OCI-LY7 (cell line): ENCODE data around the gene CNKSR2. TPM values are rescaled to one million over a fixed set of nuclear protein-coding genes. Genes with fewer than 3 reads are reported as not detected.

Source experiments
- BruUV-seq: library from RNA; stranded (reverse); fragments of 400-500 nt; replicated peaks from 2 replicates; lab custom pipeline; 2021; lab: Mats Ljungman, UMichigan
- CTCF ChIA-PET: fragments of 300-600 bp; sonication (Branson Sonifier 250); formaldehyde crosslinking; loops from one replicate; lab custom pipeline; 2022; ENCODE audit warnings: antibody characterized with exemption; ENCODE audit not compliant: unreplicated experiment; lab: Charles Lee
- POLR2A ChIA-PET: fragments of 300-600 bp; sonication (Branson Sonifier 250); formaldehyde crosslinking; loops from one replicate; lab custom pipeline; 2022; ENCODE audit warnings: antibody characterized with exemption; lab: Charles Lee
- DNase-seq: peaks from one replicate; pipeline ENCODE4 v3.0.0-alpha.2; 2015; ENCODE audit warnings: low spot score
- H2AFZ ChIP-seq: fragments of 200-600 bp; sonication (generic), shearing (Covaris generic); 2 replicates; pipeline ENCODE4 v1.6.1; 2014; ENCODE audit warnings: mild to moderate bottlenecking, antibody characterized with exemption, low read length, moderate library complexity
- H3K27ac ChIP-seq: fragments of 200-600 bp; sonication (generic); 2 replicates; pipeline ENCODE4 v1.5.1; 2014; ENCODE audit warnings: mixed run types, low read depth, mild to moderate bottlenecking, moderate library complexity, low read length, inconsistent platforms; ENCODE audit not compliant: poor library complexity, severe bottlenecking
- H3K36me3 ChIP-seq: fragments of 200-600 bp; sonication (generic); 2 replicates; pipeline ENCODE4 v1.6.1; 2014; ENCODE audit warnings: mild to moderate bottlenecking, antibody characterized with exemption, low read length, moderate library complexity, mixed read lengths; ENCODE audit not compliant: insufficient read depth
- H3K4me1 ChIP-seq: fragments of 200-600 bp; sonication (generic); 2 replicates; pipeline ENCODE4 v1.5.1; 2014; ENCODE audit warnings: mild to moderate bottlenecking, low read length; ENCODE audit not compliant: insufficient read depth, poor library complexity, severe bottlenecking
- H3K4me2 ChIP-seq: fragments of 200-600 bp; sonication (generic); 2 replicates; pipeline ENCODE4 v1.6.1; 2014; ENCODE audit warnings: mild to moderate bottlenecking, low read length
- H3K4me3 ChIP-seq: fragments of 200-600 bp; sonication (generic); 2 replicates; pipeline ENCODE4 v1.5.1; 2014; ENCODE audit warnings: mild to moderate bottlenecking, low read depth, low read length; ENCODE audit not compliant: poor library complexity, severe bottlenecking
- H3K79me2 ChIP-seq: fragments of 200-600 bp; sonication (generic); 2 replicates; pipeline ENCODE4 v1.6.1; 2016; ENCODE audit warnings: low read depth, mild to moderate bottlenecking, low read length, moderate library complexity, mixed read lengths; ENCODE audit not compliant: insufficient read depth
- H3K9me2 ChIP-seq: fragments of 200-600 bp; sonication (generic); 2 replicates; pipeline ENCODE4 v1.6.1; 2016; ENCODE audit warnings: mild to moderate bottlenecking, low read length, mixed read lengths; ENCODE audit not compliant: insufficient read depth
- H3K9me3 ChIP-seq: fragments of 200-600 bp; sonication (generic); 2 replicates; pipeline ENCODE4 v1.6.1; 2014; ENCODE audit warnings: mild to moderate bottlenecking, mixed run types, low read length, mixed read lengths
- H4K20me1 ChIP-seq: fragments of 200-600 bp; sonication (generic); 2 replicates; pipeline ENCODE4 v1.6.1; 2014; ENCODE audit warnings: mild to moderate bottlenecking, antibody characterized with exemption, low read length, moderate library complexity, mixed read lengths; ENCODE audit not compliant: insufficient read depth
- EZH2phosphoT487 ChIP-seq: fragments of 200-600 bp; sonication (generic); IDR thresholded peaks from 2 replicates; pipeline ENCODE4 v1.6.1; 2018; ENCODE audit warnings: low read depth, borderline replicate concordance, mild to moderate bottlenecking, mixed run types, antibody characterized with exemption, low read length, moderate library complexity, mixed read lengths
- intact Hi-C: fragments of 100-400 bp; cut with micrococcal nuclease; formaldehyde crosslinking; loops from one replicate; pipeline ENCODE4 v1.10.0; 2022; ENCODE audit not compliant: unreplicated experiment
- total RNA-seq, 2 experiments: library from RNA; depleted of rRNA in 1 of 2; stranded (reverse); fragments of >200 nt in 1 of 2; shearing (Covaris generic) in 1 of 2; gene quantifications; 2 replicates each; pipeline ENCODE4 v1.2.3, GENCODE V29; 2014 to 2022
- TF ChIP-seq, protein P1 (sequence below): fragments of 200-600 bp; sonication (generic); conservative IDR thresholded peaks from 2 replicates; pipeline ENCODE4 v1.5.1; 2014; ENCODE audit warnings: mild to moderate bottlenecking, antibody characterized with exemption, low read length, moderate library complexity, mixed read lengths

The CNKSR2 gene
- total RNA-seq, 2 experiments from 2014 or later, result not detected

DNA sequence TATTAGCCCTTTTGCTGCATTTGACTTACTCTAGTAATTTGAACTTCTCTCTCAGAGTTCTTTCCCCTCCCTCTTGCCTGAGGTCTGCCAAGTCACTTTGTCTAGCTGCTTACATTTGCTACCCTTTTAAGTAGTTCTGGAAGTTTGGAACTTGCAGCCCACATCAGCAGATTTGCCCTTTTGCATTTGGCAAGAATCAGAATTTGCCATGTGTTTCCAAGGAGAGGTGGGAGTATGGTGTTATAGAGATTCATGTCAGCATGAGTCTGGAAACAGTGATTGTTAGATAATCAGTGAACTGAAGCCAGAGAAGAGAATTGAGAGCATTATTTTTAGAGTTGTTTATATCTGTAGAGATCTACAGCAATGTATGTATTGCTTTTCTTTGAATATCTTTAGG lies 231.8 kb downstream of the CNKSR2 start:
- Histone ChIP-seq H3K4me2 (no peak overlapping the region), H3K9me3 (no peaks in the 10 kb centered on the region), H3K4me3 (no peak overlapping the region), H3K36me3 (no peaks in the 10 kb centered on the region), H3K79me2 (no peaks in the 10 kb centered on the region), H3K27ac (no peak overlapping the region), H3K9me2 (no peaks in the 10 kb centered on the region), H4K20me1 (no peaks in the 10 kb centered on the region), H2AFZ (no peak overlapping the region), H3K4me1 (no peaks in the 10 kb centered on the region)
- TF ChIP-seq, protein P1, sequence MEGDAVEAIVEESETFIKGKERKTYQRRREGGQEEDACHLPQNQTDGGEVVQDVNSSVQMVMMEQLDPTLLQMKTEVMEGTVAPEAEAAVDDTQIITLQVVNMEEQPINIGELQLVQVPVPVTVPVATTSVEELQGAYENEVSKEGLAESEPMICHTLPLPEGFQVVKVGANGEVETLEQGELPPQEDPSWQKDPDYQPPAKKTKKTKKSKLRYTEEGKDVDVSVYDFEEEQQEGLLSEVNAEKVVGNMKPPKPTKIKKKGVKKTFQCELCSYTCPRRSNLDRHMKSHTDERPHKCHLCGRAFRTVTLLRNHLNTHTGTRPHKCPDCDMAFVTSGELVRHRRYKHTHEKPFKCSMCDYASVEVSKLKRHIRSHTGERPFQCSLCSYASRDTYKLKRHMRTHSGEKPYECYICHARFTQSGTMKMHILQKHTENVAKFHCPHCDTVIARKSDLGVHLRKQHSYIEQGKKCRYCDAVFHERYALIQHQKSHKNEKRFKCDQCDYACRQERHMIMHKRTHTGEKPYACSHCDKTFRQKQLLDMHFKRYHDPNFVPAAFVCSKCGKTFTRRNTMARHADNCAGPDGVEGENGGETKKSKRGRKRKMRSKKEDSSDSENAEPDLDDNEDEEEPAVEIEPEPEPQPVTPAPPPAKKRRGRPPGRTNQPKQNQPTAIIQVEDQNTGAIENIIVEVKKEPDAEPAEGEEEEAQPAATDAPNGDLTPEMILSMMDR, result no peak
- TF ChIP-seq EZH2phosphoT487, result no peak
- no peak for DNase-seq
- intact Hi-C loops, result no loop called here
- ChIA-PET POLR2A (interaction anchor here (0.5 to 1.5 kb wide), 2 partner anchors 13 to 17 kb away, joined by 3 read pairs; no protein-coding TSS in a partner anchor), CTCF (no interaction called here)
- no TSS peak for BruUV-seq

DNA sequence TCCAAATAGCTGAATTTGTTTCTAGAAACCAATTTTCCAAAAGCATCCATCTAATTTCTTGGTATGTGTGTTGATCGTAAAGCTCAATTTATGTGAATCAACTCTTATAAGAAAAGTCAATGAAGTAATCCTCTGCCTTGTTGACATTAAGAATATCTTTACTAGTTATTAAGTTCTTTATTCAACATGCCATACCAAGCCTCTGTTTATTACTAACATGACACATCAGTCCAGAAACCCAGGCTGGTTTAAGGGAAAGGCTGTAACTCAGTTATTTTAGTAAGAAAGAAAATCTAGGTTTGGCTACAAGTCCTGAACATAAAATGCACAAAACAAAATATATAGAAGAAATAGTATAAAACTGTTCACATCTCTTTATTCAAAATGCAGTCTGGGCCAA lies 235.9 kb downstream of the CNKSR2 start:
- Histone ChIP-seq H3K4me2 (no peak overlapping the region), H3K36me3 (no peaks in the 10 kb centered on the region), H4K20me1 (no peaks in the 10 kb centered on the region), H3K4me1 (no peaks in the 10 kb centered on the region), H3K4me3 (no peak overlapping the region), H3K27ac (no peak overlapping the region), H3K9me3 (no peaks in the 10 kb centered on the region), H3K9me2 (no peaks in the 10 kb centered on the region), H2AFZ (no peak overlapping the region), H3K79me2 (no peaks in the 10 kb centered on the region)
- POLR2A ChIA-PET, result no interaction called here
- TF ChIP-seq, protein P1, result no peak
- TF ChIP-seq EZH2phosphoT487, result no peak
- no peak for DNase-seq
- intact Hi-C loops, result no loop called here
- CTCF ChIA-PET, result no interaction called here
- no TSS peak for BruUV-seq

DNA sequence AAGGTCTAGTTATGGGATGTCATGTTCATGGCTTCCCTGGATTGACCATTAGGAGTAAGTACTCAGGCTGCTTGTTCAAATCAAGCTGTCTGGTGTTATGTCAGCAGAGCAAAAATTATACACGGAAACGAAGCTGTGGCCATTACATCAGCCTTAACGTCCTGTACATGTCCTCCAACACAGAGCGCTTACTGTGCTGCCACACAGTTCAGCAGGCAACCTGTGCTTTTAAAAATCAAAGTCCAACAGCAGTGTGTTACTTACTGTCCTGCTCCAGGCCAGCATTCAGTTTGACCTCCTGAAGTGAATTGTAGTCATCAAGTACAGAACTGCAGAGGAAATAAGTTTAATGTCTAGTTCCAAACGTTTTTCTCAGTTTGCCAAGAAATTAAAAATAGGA lies 237.9 kb downstream of the CNKSR2 start:
- POLR2A ChIA-PET, result no interaction called here
- Histone ChIP-seq H3K79me2 (no peaks in the 10 kb centered on the region), H3K27ac (no peak overlapping the region), H2AFZ (no peak overlapping the region), H3K9me3 (no peaks in the 10 kb centered on the region), H3K9me2 (no peaks in the 10 kb centered on the region), H3K36me3 (no peaks in the 10 kb centered on the region), H3K4me3 (no peak overlapping the region), H4K20me1 (no peaks in the 10 kb centered on the region), H3K4me2 (no peak overlapping the region), H3K4me1 (no peaks in the 10 kb centered on the region)
- CTCF ChIA-PET, result no interaction called here
- DNase-seq, result no peak
- TF ChIP-seq EZH2phosphoT487, result no peak
- TF ChIP-seq, protein P1, result no peak
- BruUV-seq, result no TSS peak
- intact Hi-C loops, result no loop called here
